ENCODE results near the gene SPOCK3.
"Not testable (repeated sequence)": the region's sequence is repeated elsewhere in the genome, so short reads cannot be mapped to it uniquely, and the experiment has no call there.

The SPOCK3 gene

GRCh38 chr4:166924424-166924823 lies 309.9 kb downstream of the SPOCK3 start:
- DNase-seq, result no peak

GRCh38 chr4:166913926-166914325 lies 320.4 kb downstream of the SPOCK3 start:
- no peak for DNase-seq

- DNase-seq, result no peak
These were observed 330.9 kb downstream of the SPOCK3 start for GRCh38 chr4:166903408-166903807.

DNA sequence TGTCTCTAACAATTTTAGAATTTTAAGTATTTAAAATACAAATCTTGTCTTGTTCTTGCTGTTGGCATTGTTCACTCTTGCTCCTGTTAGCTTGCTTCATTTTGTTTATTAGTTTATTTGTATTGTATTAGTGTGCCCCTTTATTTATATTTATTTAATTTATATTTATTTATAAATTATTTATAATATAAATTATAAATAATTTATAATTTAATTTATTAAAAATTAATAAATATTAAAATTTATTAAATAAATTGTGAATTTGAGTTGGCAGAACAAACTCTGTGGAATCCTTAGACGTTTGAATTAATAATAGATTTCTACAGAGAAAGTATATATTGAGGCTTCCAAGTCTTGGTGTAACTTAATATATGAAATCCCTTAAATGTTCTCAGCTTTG lies 331.4 kb downstream of the SPOCK3 start:
- DNase-seq, result no peak

DNA sequence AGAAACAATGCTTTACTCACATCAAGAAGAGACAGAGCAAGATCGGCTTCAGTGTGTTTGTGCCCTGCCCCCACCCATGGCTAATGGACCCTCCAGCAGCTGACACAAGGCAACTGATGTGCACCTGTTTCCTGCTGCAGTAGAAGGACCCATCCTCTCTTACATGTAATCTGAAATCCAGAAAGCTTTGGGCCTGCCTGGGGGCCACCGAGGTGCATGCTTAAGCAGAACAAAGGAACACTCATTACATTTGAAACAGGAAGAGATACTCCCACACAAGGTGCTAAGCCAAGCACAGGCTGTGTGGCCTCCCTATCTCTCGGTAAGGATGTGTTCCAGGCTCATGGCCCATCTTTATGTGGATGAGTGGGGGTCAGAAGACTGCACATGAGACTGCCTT lies 338.0 kb downstream of the SPOCK3 start:
- DNase-seq, result no peak

DNA sequence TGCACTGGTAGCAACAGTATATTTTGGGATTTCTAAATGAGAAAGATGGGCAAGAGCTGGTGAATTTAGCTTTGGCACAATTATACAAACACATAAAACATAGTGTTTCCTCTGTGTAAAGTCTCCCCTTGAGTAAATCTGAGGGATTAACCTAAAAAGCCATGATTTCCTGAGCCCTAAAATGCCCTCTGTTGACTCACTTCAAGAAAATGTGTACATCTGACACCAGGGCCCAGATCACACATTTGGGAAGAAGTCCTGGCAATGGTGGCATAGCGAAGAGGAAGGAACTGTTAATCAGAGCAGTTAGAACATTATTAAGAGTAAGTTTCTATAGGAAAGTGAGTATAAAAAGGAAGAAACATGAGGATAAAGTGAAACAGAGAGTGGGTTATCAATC lies 338.5 kb downstream of the SPOCK3 start:
- no peak for DNase-seq

- DNase-seq, result no peak
These were observed 346.8 kb downstream of the SPOCK3 start for GRCh38 chr4:166887457-166887856.

- no peak for DNase-seq
These were observed 347.6 kb downstream of the SPOCK3 start for GRCh38 chr4:166886718-166887117.

- no peak for DNase-seq
These were observed 352.1 kb downstream of the SPOCK3 start for GRCh38 chr4:166882221-166882620.

DNA sequence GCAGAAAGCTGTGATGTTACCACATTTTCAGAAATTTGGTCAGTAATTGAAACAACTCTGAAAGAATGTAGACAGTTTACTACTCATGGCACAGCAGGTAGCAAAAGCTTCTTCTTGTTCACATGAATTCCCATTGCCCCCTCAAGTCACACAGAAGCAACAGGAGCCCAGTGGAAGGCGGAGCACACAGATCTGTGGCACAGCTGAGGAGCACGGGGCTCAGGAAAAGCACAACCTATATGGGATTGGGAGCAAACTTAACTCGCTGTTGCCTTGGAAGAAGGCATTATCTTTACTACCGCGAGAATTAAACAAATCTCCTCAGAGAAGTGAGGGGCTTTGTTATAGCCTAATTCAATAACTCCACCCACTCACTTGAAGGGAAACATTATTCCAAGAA lies 358.5 kb downstream of the SPOCK3 start:
- DNase-seq, result no peak

GRCh38 chr4:166862032-166862431 lies 372.3 kb downstream of the SPOCK3 start:
- no peak for DNase-seq

DNA sequence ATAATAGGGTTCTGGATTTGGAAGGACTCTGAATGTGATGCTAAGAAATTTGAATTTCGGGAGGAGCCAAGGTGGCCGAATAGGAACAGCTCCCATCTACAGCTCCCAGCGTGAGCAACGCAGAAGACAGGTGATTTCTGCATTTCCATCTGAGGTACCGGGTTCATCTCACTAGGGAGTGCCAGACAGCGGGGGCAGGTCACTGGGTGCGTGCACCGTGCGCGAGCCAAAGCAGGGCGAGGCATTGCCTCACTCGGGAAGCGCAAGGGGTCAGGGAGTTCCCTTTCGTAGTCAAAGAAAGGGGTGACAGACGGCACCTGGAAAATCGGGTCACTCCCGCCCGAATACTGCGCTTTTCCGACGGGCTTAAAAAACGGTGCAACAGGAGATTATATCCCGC lies 383.9 kb downstream of the SPOCK3 start:
- not testable (repeated sequence) for DNase-seq

DNA sequence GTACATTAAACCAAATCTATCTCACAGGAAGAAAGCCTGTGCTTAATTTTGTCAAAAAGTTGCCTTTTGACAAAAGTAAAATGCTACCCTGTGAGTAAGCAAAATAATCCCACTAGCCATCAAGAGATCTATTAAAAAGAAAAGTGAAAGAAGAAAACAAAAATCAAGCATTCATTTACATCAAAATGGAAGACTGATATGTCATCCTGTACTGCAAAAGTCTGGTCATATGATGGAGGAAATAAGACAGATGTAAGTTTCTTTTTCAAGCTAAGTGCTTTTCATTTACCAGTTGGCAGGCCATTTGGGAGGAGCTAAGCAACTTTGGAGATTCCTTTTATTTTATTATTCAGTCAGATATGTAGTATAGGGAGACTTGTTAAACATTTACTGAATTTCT lies 387.4 kb downstream of the SPOCK3 start:
- DNase-seq, result no peak

DNA sequence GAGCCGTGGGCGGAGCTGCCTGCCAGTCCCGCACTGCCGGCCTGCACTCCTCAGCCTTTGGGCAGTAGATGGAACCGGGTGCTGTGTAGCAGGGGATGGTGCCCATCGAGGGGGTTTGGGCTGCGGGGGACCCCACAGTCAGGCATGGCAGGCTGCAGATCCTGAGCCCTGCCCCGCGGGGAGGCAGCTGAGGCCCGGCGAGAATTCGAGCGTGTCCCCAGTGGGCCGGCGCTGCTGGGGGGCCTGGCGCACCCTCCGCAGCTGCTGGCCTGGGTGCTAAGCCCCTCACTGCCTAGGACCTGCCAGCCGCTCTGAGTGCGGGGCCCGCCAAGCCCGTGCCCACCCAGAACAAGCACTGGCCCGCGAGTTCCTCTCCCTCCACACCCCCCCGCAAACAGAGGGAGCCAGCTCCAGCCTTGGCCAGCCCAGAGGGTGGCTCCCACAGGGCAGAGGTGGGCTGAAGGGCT lies 391.5 kb downstream of the SPOCK3 start:
- no peak for DNase-seq

GRCh38 chr4:166839615-166840251 lies 394.6 kb downstream of the SPOCK3 start:
- DNase-seq, result no peak

DNA sequence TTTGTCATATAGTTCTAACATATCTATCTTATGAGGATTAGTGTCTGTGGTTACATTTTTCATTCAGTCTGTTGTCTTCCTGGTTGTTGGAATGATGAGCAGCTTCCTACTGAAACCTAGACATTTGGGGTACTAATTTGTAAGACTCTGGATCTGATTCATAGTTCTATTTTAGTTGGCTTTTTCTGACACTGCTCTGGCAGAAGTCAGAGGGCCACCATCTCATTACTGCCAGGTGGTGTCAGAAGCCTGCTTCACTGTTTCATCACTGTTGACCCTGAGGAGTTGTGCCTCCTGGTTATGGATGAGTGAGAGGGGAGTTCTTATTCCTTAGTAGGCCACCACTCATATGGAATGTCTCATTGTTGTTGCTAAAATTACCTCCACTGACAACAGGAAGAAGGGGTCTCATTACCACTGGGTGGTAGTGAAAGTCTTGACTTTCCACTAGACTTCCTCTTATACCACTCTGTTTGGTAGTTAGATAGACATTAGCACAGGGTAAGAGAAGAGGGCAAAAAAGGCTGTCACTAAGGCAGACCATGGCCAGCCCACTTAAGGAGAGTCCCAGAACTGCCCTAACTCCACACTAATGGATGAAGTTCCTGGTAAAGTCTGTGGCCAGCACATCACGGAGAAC lies 395.2 kb downstream of the SPOCK3 start:
- DNase-seq, result no peak

GRCh38 chr4:166836865-166837264 lies 397.4 kb downstream of the SPOCK3 start:
- DNase-seq, result no peak

GRCh38 chr4:166827629-166828028 lies 406.7 kb downstream of the SPOCK3 start:
- DNase-seq, result no peak

DNA sequence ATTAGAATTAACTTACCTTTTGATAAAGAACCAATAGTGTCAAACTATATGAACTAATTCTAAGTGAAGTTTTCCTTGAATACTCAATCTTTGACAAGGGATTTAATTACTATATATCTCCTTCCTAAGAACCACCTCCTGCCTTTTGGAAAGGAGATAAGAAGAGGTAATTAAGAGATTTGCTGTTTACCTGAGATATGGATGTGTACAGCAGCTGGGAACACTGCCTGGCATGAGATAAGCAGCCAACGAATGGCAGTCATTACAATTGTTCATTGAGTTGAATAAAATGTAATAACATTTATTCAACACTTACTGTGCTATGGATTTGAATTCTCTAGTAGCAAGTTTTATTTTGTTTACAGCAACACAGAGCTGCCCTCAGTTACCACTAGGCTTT lies 407.1 kb downstream of the SPOCK3 start:
- no peak for DNase-seq

GRCh38 chr4:166823848-166824247 lies 410.4 kb downstream of the SPOCK3 start:
- DNase-seq, result no peak

DNA sequence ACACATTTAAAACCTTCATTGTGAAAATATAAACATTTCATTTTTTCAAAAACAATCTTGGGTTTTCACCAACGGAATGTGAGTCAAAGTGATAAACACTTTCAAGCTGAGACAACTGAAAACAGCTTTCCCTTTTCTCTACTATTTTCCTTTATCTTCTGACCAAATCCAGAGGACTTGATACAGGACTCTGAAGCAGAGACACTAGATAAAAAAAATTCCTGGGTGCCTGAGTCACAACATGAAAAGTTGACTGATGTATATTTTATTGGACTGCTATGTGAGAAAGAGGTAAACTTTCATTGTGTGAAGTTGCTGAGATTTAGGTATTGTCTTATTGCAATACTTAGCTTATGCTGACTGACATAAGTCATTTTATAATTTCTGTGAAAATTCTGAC lies 411.2 kb downstream of the SPOCK3 start:
- DNase-seq, result no peak

- no peak for DNase-seq
These were observed 411.9 kb downstream of the SPOCK3 start for GRCh38 chr4:166822386-166822785.

GRCh38 chr4:166816890-166817289 lies 417.4 kb downstream of the SPOCK3 start:
- peak; percentile 1 for DNase-seq

GRCh38 chr4:166808380-166808779 lies 425.9 kb downstream of the SPOCK3 start:
- no peak for DNase-seq

DNA sequence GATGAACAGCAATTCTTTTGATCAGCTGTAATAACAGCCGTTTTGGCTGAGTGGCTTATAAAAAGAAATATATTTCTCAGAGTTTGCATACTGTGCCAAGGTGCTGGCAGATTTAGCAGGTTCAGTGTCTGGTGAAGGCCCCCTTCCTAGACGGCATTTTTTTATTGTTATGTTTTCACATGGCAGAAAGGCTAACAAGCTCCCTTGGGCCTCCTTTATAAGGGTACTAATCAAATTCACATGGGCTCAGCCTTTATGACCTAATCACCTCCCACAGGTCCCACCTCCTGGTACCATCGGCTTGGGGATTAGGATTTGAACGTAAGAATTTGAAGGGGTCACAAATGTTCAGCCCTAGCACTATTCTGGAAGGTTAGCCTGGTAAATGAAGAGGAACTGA lies 431.9 kb downstream of the SPOCK3 start:
- DNase-seq, result no peak
